Measurements from ENCODE around the gene SPATS2L. TPM values are rescaled to one million over a fixed set of nuclear protein-coding genes. Genes with fewer than 3 reads are reported as not detected.

The SPATS2L gene
- polyA plus RNA-seq, 4 donors, result 66.7 to 104 (median 96.0) TPM

- DNase-seq (no peak), FAIRE-seq (no peak)
- Histone ChIP-seq H3K27me3 (ENCODE audit: control insufficient read depth in 3 of 3, insufficient read depth in 3 of 3, low read length in 3 of 3) (no peaks in the 10 kb centered on the region), H3K4me3 (ENCODE audit: low read depth in 1 of 3, low read length in 3 of 3) (no peak overlapping the region), H3K27ac (ENCODE audit: low read depth in 1 of 3, low read length in 2 of 3) (no peak overlapping the region), H3K4me1 (ENCODE audit: control insufficient read depth in 3 of 3, insufficient read depth in 2 of 3, low read depth in 1 of 3, low read length in 2 of 3) (no peaks in the 10 kb centered on the region), H3K9me3 (ENCODE audit: control insufficient read depth in 2 of 2, insufficient read depth in 1 of 2, low read depth in 1 of 2, low read length in 1 of 2) (no peaks in the 10 kb centered on the region), H3K36me3 (ENCODE audit: control insufficient read depth in 3 of 3, insufficient read depth in 2 of 3, low read depth in 1 of 3, low read length in 3 of 3) (peaks cover 3 to 28% (median 7%) of the 10 kb centered on the region in 3 donors)
- 80 to 96% (median 82%) methylated on average over 4 of the region's 4 CpGs for WGBS, 3 donors
These were observed 148.7 kb downstream of the SPATS2L start for GRCh38 chr2:200454927-200455801.

DNA sequence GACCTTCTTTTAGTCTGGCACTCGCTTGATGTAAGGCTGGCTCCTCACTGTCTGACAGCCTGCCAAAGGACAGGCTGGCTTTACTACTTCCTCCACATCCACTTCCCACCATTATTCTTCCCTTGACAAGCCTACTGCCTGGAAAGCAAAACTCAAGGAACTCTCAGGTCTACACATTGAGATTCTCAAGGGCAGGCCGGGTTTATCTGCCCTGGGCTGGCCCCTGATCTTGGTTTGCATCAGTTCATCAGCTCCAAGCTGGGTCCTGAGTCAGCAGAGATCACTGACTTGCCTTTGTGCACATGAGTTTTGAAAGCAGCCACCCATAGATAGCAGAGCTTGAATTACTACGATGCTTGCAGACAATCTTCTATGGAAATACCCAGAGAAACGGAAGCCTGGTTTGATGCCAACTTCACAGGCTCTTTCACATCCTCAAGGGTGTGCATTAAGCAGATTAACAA lies 149.5 kb downstream of the SPATS2L start:
- no peak for FAIRE-seq
- no peak overlapping the region for H3K4me3 ChIP-seq (ENCODE audit: low read depth in 1 of 3, low read length in 3 of 3)
- no peaks in the 10 kb centered on the region for H3K9me3 ChIP-seq (ENCODE audit: control insufficient read depth in 2 of 2, insufficient read depth in 1 of 2, low read depth in 1 of 2, low read length in 1 of 2)
- no peak for DNase-seq
- H3K4me1 ChIP-seq (ENCODE audit: control insufficient read depth in 3 of 3, insufficient read depth in 2 of 3, low read depth in 1 of 3, low read length in 2 of 3), result no peaks in the 10 kb centered on the region
- peaks cover 3 to 33% (median 7%) of the 10 kb centered on the region in 3 donors for H3K36me3 ChIP-seq (ENCODE audit: control insufficient read depth in 3 of 3, insufficient read depth in 2 of 3, low read depth in 1 of 3, low read length in 3 of 3)
- no peak overlapping the region for H3K27ac ChIP-seq (ENCODE audit: low read depth in 1 of 3, low read length in 2 of 3)
- 63 to 95% (median 69%) methylated on average over 4 of the region's 4 CpGs for WGBS, 3 donors
- H3K27me3 ChIP-seq (ENCODE audit: control insufficient read depth in 3 of 3, insufficient read depth in 3 of 3, low read length in 3 of 3), result no peaks in the 10 kb centered on the region

GRCh38 chr2:200456567-200456966 lies 150.1 kb downstream of the SPATS2L start:
- no peak for FAIRE-seq
- 93 to 100% (median 94%) methylated on average over 2 of the region's 2 CpGs for WGBS, 3 donors
- Histone ChIP-seq H3K27ac (ENCODE audit: low read depth in 1 of 3, low read length in 2 of 3) (no peak overlapping the region), H3K27me3 (ENCODE audit: control insufficient read depth in 3 of 3, insufficient read depth in 3 of 3, low read length in 3 of 3) (no peaks in the 10 kb centered on the region), H3K36me3 (ENCODE audit: control insufficient read depth in 3 of 3, insufficient read depth in 2 of 3, low read depth in 1 of 3, low read length in 3 of 3) (peaks cover 5 to 28% (median 9%) of the 10 kb centered on the region in 3 donors), H3K9me3 (ENCODE audit: control insufficient read depth in 2 of 2, insufficient read depth in 1 of 2, low read depth in 1 of 2, low read length in 1 of 2) (no peaks in the 10 kb centered on the region), H3K4me1 (ENCODE audit: control insufficient read depth in 3 of 3, insufficient read depth in 2 of 3, low read depth in 1 of 3, low read length in 2 of 3) (no peaks in the 10 kb centered on the region), H3K4me3 (ENCODE audit: low read depth in 1 of 3, low read length in 3 of 3) (no peak overlapping the region)
- no peak for DNase-seq

GRCh38 chr2:200459101-200459500 lies 152.6 kb downstream of the SPATS2L start:
- Histone ChIP-seq H3K4me3 (ENCODE audit: low read depth in 1 of 3, low read length in 3 of 3) (no peak overlapping the region), H3K36me3 (ENCODE audit: control insufficient read depth in 3 of 3, insufficient read depth in 2 of 3, low read depth in 1 of 3, low read length in 3 of 3) (peaks cover 9 to 21% (median 11%) of the 10 kb centered on the region in 3 donors), H3K27ac (ENCODE audit: low read depth in 1 of 3, low read length in 2 of 3) (no peak overlapping the region), H3K9me3 (ENCODE audit: control insufficient read depth in 2 of 2, insufficient read depth in 1 of 2, low read depth in 1 of 2, low read length in 1 of 2) (no peaks in the 10 kb centered on the region), H3K4me1 (ENCODE audit: control insufficient read depth in 3 of 3, insufficient read depth in 2 of 3, low read depth in 1 of 3, low read length in 2 of 3) (no peaks in the 10 kb centered on the region), H3K27me3 (ENCODE audit: control insufficient read depth in 3 of 3, insufficient read depth in 3 of 3, low read length in 3 of 3) (no peaks in the 10 kb centered on the region)
- 68 to 92% (median 75%) methylated on average over 3 of the region's 3 CpGs for WGBS, 3 donors
- DNase-seq, result no peak
- no peak for FAIRE-seq

GRCh38 chr2:200461846-200462710 lies 155.6 kb downstream of the SPATS2L start:
- Histone ChIP-seq H3K27me3 (ENCODE audit: control insufficient read depth in 3 of 3, insufficient read depth in 3 of 3, low read length in 3 of 3) (no peaks in the 10 kb centered on the region), H3K4me3 (ENCODE audit: low read depth in 1 of 3, low read length in 3 of 3) (no peak overlapping the region), H3K9me3 (ENCODE audit: control insufficient read depth in 2 of 2, insufficient read depth in 1 of 2, low read depth in 1 of 2, low read length in 1 of 2) (no peaks in the 10 kb centered on the region), H3K27ac (ENCODE audit: low read depth in 1 of 3, low read length in 2 of 3) (no peak overlapping the region), H3K4me1 (ENCODE audit: control insufficient read depth in 3 of 3, insufficient read depth in 2 of 3, low read depth in 1 of 3, low read length in 2 of 3) (no peaks in the 10 kb centered on the region), H3K36me3 (ENCODE audit: control insufficient read depth in 3 of 3, insufficient read depth in 2 of 3, low read depth in 1 of 3, low read length in 3 of 3) (peaks cover 9 to 19% (median 10%) of the 10 kb centered on the region in 3 donors)
- no peak for FAIRE-seq
- DNase-seq, result no peak
- 93 to 96% (median 96%) methylated on average over 2 of the region's 2 CpGs for WGBS, 3 donors

DNA sequence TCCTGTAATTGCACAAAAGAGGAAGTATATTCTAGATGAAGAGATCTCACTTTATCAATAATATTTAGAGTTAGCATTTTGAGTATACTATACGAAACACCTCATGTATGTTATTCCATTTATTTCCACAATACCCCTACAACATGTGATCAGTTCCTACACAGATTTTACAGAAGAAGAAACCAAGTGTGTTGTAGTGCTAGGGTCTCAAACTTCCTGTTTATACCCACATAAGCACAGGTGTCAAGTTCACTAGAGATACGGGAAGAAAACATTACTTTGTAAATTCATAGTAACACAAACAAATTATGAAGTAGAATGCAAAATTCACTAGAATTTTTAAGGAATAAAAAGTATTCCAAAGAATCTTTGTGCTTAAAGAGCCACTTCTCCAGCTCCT lies 157.0 kb downstream of the SPATS2L start:
- WGBS, 3 donors, result 79 to 96% (median 80%) methylated on average over 2 of the region's 2 CpGs
- Histone ChIP-seq H3K36me3 (ENCODE audit: control insufficient read depth in 3 of 3, insufficient read depth in 2 of 3, low read depth in 1 of 3, low read length in 3 of 3) (peaks cover 9 to 30% (median 9%) of the 10 kb centered on the region in 3 donors), H3K4me1 (ENCODE audit: control insufficient read depth in 3 of 3, insufficient read depth in 2 of 3, low read depth in 1 of 3, low read length in 2 of 3) (peaks cover 0 to 9% (median 0%) of the 10 kb centered on the region in 3 donors), H3K27me3 (ENCODE audit: control insufficient read depth in 3 of 3, insufficient read depth in 3 of 3, low read length in 3 of 3) (no peaks in the 10 kb centered on the region), H3K9me3 (ENCODE audit: control insufficient read depth in 2 of 2, insufficient read depth in 1 of 2, low read depth in 1 of 2, low read length in 1 of 2) (no peaks in the 10 kb centered on the region), H3K27ac (ENCODE audit: low read depth in 1 of 3, low read length in 2 of 3) (no peak overlapping the region), H3K4me3 (ENCODE audit: low read depth in 1 of 3, low read length in 3 of 3) (no peak overlapping the region)
- no peak for FAIRE-seq
- DNase-seq, result no peak

DNA sequence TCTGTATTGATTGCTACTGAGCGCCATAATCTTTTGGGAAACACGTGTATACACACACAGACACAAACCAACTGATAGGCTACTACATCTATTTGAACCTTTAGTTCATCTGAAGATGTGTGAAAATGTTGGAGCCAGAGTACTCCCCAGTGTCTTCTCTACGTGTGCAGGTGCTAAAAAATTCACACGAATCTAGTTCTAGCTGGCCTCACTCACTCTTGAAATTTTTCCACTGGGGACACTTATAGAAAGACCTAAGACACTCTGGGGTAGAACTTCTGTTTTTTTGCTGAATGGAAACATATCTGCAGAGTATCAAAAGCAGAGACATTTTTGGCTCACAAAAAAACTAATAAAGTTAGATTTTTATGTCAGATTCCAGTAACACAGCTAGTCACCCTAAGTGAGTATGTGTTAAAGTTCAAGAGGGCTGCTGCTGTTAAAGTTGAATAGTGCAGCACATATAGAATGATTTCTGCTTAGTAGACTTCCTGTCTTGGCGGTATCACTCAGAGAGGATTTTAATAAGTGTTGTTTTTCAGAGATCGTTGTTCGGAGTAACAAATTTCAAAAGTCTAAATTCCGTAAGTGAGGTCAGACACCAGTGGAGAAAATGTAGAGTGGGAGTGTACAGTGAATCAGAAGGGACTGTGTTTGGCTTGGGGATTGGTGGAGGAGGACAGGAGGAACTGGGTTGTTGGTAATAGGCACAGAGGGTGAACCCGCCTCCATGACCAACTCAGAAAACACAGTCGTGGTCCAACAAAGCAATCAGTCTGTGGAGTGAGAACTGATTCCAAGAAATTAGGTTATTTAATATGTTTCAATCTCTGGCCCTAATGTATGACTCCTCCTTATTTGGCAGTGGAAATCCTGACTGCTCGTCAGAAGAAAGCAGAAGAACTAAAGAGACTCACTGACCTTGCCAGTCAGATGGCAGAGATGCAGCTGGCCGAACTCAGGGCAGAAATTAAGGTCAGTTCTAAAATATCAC lies 160.2 kb downstream of the SPATS2L start:
- DNase-seq, result peak in 1 of 2 donors; percentile 7
- H3K27ac ChIP-seq (ENCODE audit: low read depth in 1 of 3, low read length in 2 of 3), result peak overlapping the region in 2 of 3 donors; percentile 22 to 72
- H3K4me3 ChIP-seq (ENCODE audit: low read depth in 1 of 3, low read length in 3 of 3), result no peak overlapping the region
- H3K9me3 ChIP-seq (ENCODE audit: control insufficient read depth in 2 of 2, insufficient read depth in 1 of 2, low read depth in 1 of 2, low read length in 1 of 2), result no peaks in the 10 kb centered on the region
- no peaks in the 10 kb centered on the region for H3K27me3 ChIP-seq (ENCODE audit: control insufficient read depth in 3 of 3, insufficient read depth in 3 of 3, low read length in 3 of 3)
- WGBS, 3 donors, result 62 to 83% (median 80%) methylated on average over 12 of the region's 12 CpGs
- peaks cover 9 to 46% (median 9%) of the 10 kb centered on the region in 3 donors for H3K36me3 ChIP-seq (ENCODE audit: control insufficient read depth in 3 of 3, insufficient read depth in 2 of 3, low read depth in 1 of 3, low read length in 3 of 3)
- no peak for FAIRE-seq
- peaks cover 0 to 10% (median 0%) of the 10 kb centered on the region in 3 donors for H3K4me1 ChIP-seq (ENCODE audit: control insufficient read depth in 3 of 3, insufficient read depth in 2 of 3, low read depth in 1 of 3, low read length in 2 of 3)
